Measurements from ENCODE around the gene A4GALT.
"Not testable (repeated sequence)": the region's sequence is repeated elsewhere in the genome, so short reads cannot be mapped to it uniquely, and the experiment has no call there.

Gene A4GALT
- total RNA-seq, result 0 to 0.07 reads per million in 2 donors

GRCh38 chr22:42720263-42721044 is at the start of gene A4GALT:
TSS of gene A4GALT (minus strand) at chr22:42720870. CDS start at chr22:42693951, 26,919 bp downstream.
- no peak for DNase-seq

GRCh38 chr22:42770448-42770726 is 49.7 kb upstream of the A4GALT start:
- DNase-seq, result no peak

GRCh38 chr22:42769574-42770447 is 49.1 kb upstream of the A4GALT start:
- DNase-seq, result no peak

GRCh38 chr22:42769238-42769573 is 48.5 kb upstream of the A4GALT start:
- DNase-seq, result no peak

- no peak for DNase-seq
Measured at GRCh38 chr22:42768385-42769035, 47.8 kb upstream of the A4GALT start.

GRCh38 chr22:42766860-42767259 is 46.2 kb upstream of the A4GALT start:
- no peak for DNase-seq

GRCh38 chr22:42764895-42765363 is 44.3 kb upstream of the A4GALT start:
- no peak for DNase-seq

GRCh38 chr22:42763965-42764480 is 43.4 kb upstream of the A4GALT start:
- no peak for DNase-seq

GRCh38 chr22:42760806-42761565 is 40.3 kb upstream of the A4GALT start:
- DNase-seq, result no peak

GRCh38 chr22:42758931-42759629 is 38.4 kb upstream of the A4GALT start:
- DNase-seq, result no peak

- DNase-seq, result not testable (repeated sequence)
Measured at GRCh38 chr22:42755553-42755952, 34.9 kb upstream of the A4GALT start.

- DNase-seq, result not testable (repeated sequence)
Measured at GRCh38 chr22:42755121-42755520, 34.5 kb upstream of the A4GALT start.

GRCh38 chr22:42754658-42755057 is 34.0 kb upstream of the A4GALT start:
- DNase-seq, result no peak

GRCh38 chr22:42752912-42753311 is 32.2 kb upstream of the A4GALT start:
- DNase-seq, result no peak

- DNase-seq, result no peak
Measured at GRCh38 chr22:42752230-42752746, 31.6 kb upstream of the A4GALT start.

- DNase-seq, result not testable (repeated sequence)
Measured at GRCh38 chr22:42750421-42750820, 29.8 kb upstream of the A4GALT start.

GRCh38 chr22:42747701-42748513 is 27.2 kb upstream of the A4GALT start:
- no peak for DNase-seq

GRCh38 chr22:42745118-42745517 is 24.4 kb upstream of the A4GALT start:
- DNase-seq, result no peak

- DNase-seq, result no peak
Measured at GRCh38 chr22:42743501-42743991, 22.9 kb upstream of the A4GALT start.

- no peak for DNase-seq
Measured at GRCh38 chr22:42742940-42743339, 22.3 kb upstream of the A4GALT start.
